Measurements from ENCODE around the gene RPL35. TPM values are rescaled to one million over a fixed set of nuclear protein-coding genes. Genes with fewer than 3 reads are reported as not detected.

Gene RPL35
- total and polyA plus RNA-seq, 3 experiments from 2014 or later = 1,829 to 2,058 (median 2,023) TPM

DNA sequence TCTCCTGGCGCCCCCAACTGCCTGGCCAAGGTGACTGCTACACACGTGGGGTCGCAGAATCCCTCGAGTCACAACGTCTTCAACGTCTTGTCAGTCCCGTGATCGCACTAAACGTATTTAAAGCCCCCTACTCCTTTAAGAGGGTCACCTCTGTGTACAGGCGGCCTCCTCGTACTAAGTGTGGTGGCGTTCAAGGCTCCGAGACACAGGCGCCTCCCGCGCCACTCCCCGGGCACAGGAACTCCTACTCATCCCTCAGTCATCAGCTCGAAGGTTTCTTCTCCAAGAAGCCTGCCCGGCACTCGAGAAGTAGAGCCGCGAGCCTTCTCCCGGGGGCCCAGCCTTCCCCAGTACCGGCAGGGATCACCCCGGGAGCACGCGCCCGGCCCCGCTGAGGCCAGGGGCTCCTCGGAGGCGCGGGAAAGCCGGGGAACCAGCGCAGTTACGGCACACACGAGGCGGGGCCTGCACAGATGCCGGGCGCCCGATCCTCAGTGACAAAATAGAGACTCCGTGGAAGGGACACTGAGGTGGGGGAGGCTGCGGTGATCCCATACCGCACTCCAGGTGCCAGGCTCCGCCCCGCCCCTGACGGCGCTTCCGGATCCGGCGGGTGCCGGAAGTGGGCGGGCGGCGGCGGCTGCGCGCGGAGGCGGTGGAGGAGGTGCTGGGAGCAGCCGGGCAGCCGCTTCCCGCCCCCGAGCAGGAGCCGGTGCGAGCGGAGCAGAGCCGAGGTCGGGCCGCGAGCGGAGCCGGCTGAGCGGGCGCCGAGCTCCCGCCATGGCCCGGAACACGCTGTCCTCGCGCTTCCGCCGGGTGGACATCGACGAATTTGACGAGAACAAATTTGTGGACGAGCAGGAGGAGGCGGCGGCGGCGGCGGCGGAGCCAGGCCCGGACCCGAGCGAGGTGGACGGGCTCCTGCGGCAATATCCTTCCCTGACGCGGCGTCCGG lies 7.0 kb upstream of the RPL35 start:
- H3K4me3 Mint-ChIP-seq = peak overlapping the region; percentile 90 to 98 (median 94)
- H3K4me1 Mint-ChIP-seq = peaks cover 49 to 58% (median 50%) of the 10 kb centered on the region in 3 donors
- H3K9me3 Mint-ChIP-seq = no peaks in the 10 kb centered on the region
- ChIA-PET CTCF (interaction anchor here (1.5 to 2.4 kb wide), 2 partner anchors 8 to 16 kb away, joined by 8 to 13 read pairs; partner anchors contain the start of gene WDR38), POLR2A (interaction anchor here (1.8 to 3.2 kb wide), 2 partner anchors 8 to 15 kb away, joined by 6 to 35 read pairs; partner anchors contain the start of genes ARPC5L, RPL35 and WDR38)
- Histone ChIP-seq H3K27me3 (ENCODE audit: insufficient read depth, low read length, poor library complexity, severe bottlenecking) (no peaks in the 10 kb centered on the region), H3K36me3 (ENCODE audit: insufficient read depth, low read length) (peaks cover 10% of the 10 kb centered on the region), H3K9me3 (ENCODE audit: low read length) (no peaks in the 10 kb centered on the region), H3K4me1 (ENCODE audit: insufficient read depth, low read length) (peaks cover 46% of the 10 kb centered on the region), H3K27ac (ENCODE audit: low read depth, low read length) (peak overlapping the region; percentile 95), H3K4me3 (ENCODE audit: low read length) (peak overlapping the region; percentile 76)
- H3K27ac Mint-ChIP-seq = peak overlapping the region; percentile 93 to 99 (median 96)
- DNase-seq = peak; percentile 87 to 93 (median 91)
- peaks cover 0 to 3% of the 10 kb centered on the region in 2 donors for H3K27me3 Mint-ChIP-seq
- H3K36me3 Mint-ChIP-seq = peaks cover 6 to 34% (median 8%) of the 10 kb centered on the region in 3 donors

DNA sequence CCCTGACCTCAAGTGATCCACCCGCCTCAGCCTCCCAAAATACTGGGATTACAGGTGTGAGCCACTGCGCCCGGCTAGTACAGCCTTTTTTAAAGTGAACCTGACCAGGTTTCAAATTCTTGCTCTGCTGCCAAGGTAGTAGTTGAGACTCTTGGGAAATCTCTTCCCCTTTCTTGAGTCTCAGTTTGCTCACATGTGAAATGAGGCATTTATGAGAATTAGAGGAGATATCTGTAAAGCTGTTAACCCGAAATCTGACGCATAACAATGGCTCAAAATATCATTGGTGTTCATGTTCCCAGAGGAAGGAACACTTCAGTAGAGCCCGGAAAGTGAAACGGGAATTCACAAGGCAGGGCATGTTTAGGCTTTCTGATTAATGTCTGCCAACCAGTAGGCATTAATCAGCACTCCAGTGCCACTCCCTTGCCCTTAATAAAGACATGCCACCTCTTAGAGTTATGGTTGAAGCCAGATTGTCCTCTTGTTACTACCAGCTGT lies 1.7 kb upstream of the RPL35 start:
- no peak overlapping the region for H3K4me3 ChIP-seq (ENCODE audit: low read length)
- no peaks in the 10 kb centered on the region for H3K27me3 ChIP-seq (ENCODE audit: insufficient read depth, low read length, poor library complexity, severe bottlenecking)
- H3K27ac ChIP-seq (ENCODE audit: low read depth, low read length) = no peak overlapping the region
- peak overlapping the region in 2 of 8 donors; percentile 47 to 92 for H3K27ac Mint-ChIP-seq
- peaks cover 35 to 54% (median 38%) of the 10 kb centered on the region in 3 donors for H3K4me1 Mint-ChIP-seq
- peaks cover 0 to 1% of the 10 kb centered on the region in 2 donors for H3K27me3 Mint-ChIP-seq
- peak overlapping the region in 6 of 7 donors; percentile 26 to 73 (median 59) for H3K4me3 Mint-ChIP-seq
- H3K9me3 Mint-ChIP-seq = no peaks in the 10 kb centered on the region
- H3K4me1 ChIP-seq (ENCODE audit: insufficient read depth, low read length) = peaks cover 29% of the 10 kb centered on the region
- no peak for DNase-seq
- POLR2A ChIA-PET = no interaction called here
- H3K36me3 ChIP-seq (ENCODE audit: insufficient read depth, low read length) = peaks cover 23% of the 10 kb centered on the region
- H3K9me3 ChIP-seq (ENCODE audit: low read length) = no peaks in the 10 kb centered on the region
- CTCF ChIA-PET = interaction anchor here (1.7 kb wide), 1 partner anchor 10 kb away, joined by 7 read pairs; the partner anchor contains the start of gene WDR38
- H3K36me3 Mint-ChIP-seq = peaks cover 4 to 35% (median 12%) of the 10 kb centered on the region in 3 donors

DNA sequence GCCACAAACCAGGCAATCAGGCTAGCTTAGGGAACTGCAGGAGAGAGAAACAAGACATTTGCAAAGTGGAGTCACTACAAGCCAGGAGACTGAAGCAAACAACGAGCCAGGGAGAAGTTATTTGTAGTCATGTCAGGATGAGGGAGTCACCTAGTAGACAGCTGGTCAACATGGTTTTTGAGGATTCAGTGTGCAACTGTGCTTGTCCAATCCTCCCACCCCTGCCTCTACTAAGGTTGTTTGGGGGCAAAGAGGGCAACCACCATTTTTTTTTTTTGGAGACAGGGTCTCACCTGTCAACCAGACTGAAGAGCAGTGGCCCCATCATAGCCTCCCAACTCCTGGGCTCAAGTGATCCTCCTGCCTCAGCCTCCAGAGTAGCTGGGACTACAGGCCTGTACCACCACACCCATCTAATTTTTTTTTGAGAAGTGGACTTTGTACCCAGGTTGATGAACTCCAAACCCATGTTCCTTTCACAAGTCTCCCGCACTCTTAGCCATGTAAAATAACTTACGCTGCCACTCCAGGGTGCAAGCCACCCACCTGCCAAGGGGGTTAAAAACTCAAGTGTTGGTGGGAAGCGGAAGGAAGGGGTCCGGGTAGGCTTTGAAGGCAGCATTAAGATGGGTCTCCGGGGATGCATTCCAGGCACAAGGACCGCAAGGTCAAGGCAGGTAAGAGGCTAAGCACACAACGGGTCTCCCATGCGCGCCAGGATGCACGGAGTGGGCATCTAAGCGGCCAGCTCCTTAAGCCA lies 995 bp downstream of the RPL35 start:
- Histone ChIP-seq H3K36me3 (ENCODE audit: insufficient read depth, low read length) (peaks cover 32% of the 10 kb centered on the region), H3K4me1 (ENCODE audit: insufficient read depth, low read length) (peaks cover 21% of the 10 kb centered on the region), H3K4me3 (ENCODE audit: low read length) (peak overlapping the region; percentile 88), H3K27ac (ENCODE audit: low read depth, low read length) (peak overlapping the region; percentile 96), H3K9me3 (ENCODE audit: low read length) (no peaks in the 10 kb centered on the region), H3K27me3 (ENCODE audit: insufficient read depth, low read length, poor library complexity, severe bottlenecking) (no peaks in the 10 kb centered on the region)
- CTCF ChIA-PET = interaction anchor here (1.0 to 3.0 kb wide), 5 partner anchors 9 to 88 kb away, joined by 4 to 31 read pairs (median 8); partner anchors contain the start of genes NR6A1 and WDR38
- peaks cover 26 to 44% (median 31%) of the 10 kb centered on the region in 3 donors for H3K4me1 Mint-ChIP-seq
- H3K4me3 Mint-ChIP-seq = peak overlapping the region; percentile 88 to 99 (median 96)
- no peaks in the 10 kb centered on the region for H3K27me3 Mint-ChIP-seq
- H3K9me3 Mint-ChIP-seq = no peaks in the 10 kb centered on the region
- H3K27ac Mint-ChIP-seq = peak overlapping the region; percentile 85 to 98 (median 98)
- DNase-seq = no peak
- POLR2A ChIA-PET = interaction anchor here (0.5 to 3.2 kb wide), 6 partner anchors 8 to 380 kb away, joined by 3 to 35 read pairs (median 9); partner anchors contain the start of genes HSPA5 and NR6A1
- peaks cover 4 to 54% (median 12%) of the 10 kb centered on the region in 3 donors for H3K36me3 Mint-ChIP-seq

DNA sequence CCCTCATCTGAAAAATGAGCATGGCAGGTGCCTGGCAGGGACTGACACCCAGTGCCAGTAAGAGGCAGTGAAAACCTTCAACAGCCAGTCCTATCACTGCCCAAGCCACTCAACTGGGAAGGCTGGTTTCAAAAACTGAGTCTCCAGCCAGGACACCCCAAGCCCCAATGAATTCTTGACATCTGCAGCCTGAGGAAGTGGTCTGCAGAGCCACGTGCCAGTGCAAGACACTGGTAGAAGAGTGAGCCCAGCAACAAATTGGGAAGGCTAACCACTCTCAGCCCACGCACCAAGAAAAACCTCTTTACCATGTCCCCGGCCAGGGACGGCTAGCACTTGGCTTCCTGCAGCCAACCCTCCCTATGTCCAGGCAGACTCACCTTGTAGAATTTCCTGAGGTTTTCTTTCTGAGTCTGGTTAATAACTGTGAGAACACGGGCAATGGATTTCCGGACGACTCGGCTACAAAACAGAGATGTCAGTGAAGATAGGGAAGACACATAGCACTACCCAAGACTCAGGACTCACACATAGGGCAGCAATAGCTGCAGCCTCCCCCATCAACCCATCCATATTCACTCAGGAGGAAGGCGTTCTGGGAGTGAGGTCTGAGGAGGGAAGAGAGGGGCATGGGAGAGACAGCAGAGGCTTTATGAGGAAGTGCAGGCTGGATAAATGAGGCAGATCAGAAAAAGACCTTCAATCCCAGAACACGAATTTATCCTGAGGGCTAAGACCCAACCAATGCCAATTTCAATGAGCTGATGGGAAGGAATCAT lies 1.8 kb downstream of the RPL35 start:
- peak overlapping the region; percentile 88 to 99 (median 96) for H3K4me3 Mint-ChIP-seq
- ChIA-PET CTCF (interaction anchor here (1.6 to 3.0 kb wide), 4 partner anchors 8 to 87 kb away, joined by 8 to 31 read pairs (median 12); partner anchors contain the start of genes NR6A1 and WDR38), POLR2A (interaction anchor here (2.6 to 3.2 kb wide), 2 partner anchors 10 to 89 kb away, joined by 17 to 35 read pairs; partner anchors contain the start of gene NR6A1)
- Histone ChIP-seq H3K27ac (ENCODE audit: low read depth, low read length) (peak overlapping the region; percentile 96), H3K36me3 (ENCODE audit: insufficient read depth, low read length) (peaks cover 32% of the 10 kb centered on the region), H3K4me3 (ENCODE audit: low read length) (peak overlapping the region; percentile 88), H3K4me1 (ENCODE audit: insufficient read depth, low read length) (peaks cover 21% of the 10 kb centered on the region), H3K9me3 (ENCODE audit: low read length) (no peaks in the 10 kb centered on the region), H3K27me3 (ENCODE audit: insufficient read depth, low read length, poor library complexity, severe bottlenecking) (no peaks in the 10 kb centered on the region)
- H3K27me3 Mint-ChIP-seq = no peaks in the 10 kb centered on the region
- H3K36me3 Mint-ChIP-seq = peaks cover 4 to 56% (median 12%) of the 10 kb centered on the region in 3 donors
- DNase-seq = no peak
- H3K27ac Mint-ChIP-seq = peak overlapping the region; percentile 30 to 98 (median 98)
- peaks cover 26 to 48% (median 31%) of the 10 kb centered on the region in 3 donors for H3K4me1 Mint-ChIP-seq
- no peaks in the 10 kb centered on the region for H3K9me3 Mint-ChIP-seq

DNA sequence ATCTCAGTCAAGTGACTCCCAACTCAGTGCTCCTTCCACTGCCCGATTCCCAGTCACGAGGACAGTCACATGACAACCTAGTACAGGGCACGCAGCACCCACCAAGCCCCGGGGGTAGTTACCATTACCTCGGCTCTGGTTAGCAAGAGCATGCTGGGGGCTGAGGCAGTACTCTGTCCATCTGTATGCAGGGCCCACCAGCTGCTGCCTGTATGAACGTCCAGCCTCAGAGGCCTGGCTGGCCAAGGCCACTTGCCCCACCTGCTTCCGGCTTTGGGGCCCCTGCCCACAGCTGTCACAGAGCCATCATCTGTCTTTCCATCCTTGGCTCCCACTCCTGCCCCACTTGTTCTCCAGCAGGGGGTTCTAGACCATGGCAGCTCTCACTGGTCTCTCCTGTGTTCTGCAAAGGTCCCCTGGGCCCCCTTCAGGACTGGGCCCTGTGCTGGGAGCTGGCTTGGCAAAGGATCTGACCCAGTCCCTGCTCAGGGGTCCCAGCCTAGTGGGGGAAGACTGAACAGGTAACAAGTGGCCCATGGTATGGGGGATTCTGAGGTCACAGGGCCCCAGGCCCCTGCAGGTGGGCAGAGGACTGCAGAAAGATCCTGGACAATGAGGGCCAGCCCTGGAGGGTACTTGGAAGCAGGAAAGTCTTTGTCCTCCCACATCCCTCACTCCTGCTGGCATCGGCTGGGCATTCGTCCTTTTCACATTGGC lies 3.3 kb downstream of the RPL35 start:
- H3K27ac Mint-ChIP-seq = peak overlapping the region in 1 of 8 donors; percentile 92
- CTCF ChIA-PET = interaction anchor here (0.7 kb wide), 1 partner anchor 85 kb away, joined by 3 read pairs; no protein-coding TSS in a partner anchor
- POLR2A ChIA-PET = interaction anchor here (0.5 kb wide), 1 partner anchor 329 kb away, joined by 3 read pairs; no protein-coding TSS in a partner anchor
- Histone ChIP-seq H3K4me1 (ENCODE audit: insufficient read depth, low read length) (peaks cover 23% of the 10 kb centered on the region), H3K27me3 (ENCODE audit: insufficient read depth, low read length, poor library complexity, severe bottlenecking) (no peaks in the 10 kb centered on the region), H3K4me3 (ENCODE audit: low read length) (no peak overlapping the region), H3K36me3 (ENCODE audit: insufficient read depth, low read length) (peaks cover 32% of the 10 kb centered on the region), H3K27ac (ENCODE audit: low read depth, low read length) (no peak overlapping the region), H3K9me3 (ENCODE audit: low read length) (no peaks in the 10 kb centered on the region)
- H3K27me3 Mint-ChIP-seq = no peaks in the 10 kb centered on the region
- peak overlapping the region in 1 of 7 donors; percentile 99 for H3K4me3 Mint-ChIP-seq
- peaks cover 27 to 55% (median 31%) of the 10 kb centered on the region in 3 donors for H3K4me1 Mint-ChIP-seq
- H3K36me3 Mint-ChIP-seq = peaks cover 4 to 56% (median 12%) of the 10 kb centered on the region in 3 donors
- no peak for DNase-seq
- H3K9me3 Mint-ChIP-seq = no peaks in the 10 kb centered on the region

DNA sequence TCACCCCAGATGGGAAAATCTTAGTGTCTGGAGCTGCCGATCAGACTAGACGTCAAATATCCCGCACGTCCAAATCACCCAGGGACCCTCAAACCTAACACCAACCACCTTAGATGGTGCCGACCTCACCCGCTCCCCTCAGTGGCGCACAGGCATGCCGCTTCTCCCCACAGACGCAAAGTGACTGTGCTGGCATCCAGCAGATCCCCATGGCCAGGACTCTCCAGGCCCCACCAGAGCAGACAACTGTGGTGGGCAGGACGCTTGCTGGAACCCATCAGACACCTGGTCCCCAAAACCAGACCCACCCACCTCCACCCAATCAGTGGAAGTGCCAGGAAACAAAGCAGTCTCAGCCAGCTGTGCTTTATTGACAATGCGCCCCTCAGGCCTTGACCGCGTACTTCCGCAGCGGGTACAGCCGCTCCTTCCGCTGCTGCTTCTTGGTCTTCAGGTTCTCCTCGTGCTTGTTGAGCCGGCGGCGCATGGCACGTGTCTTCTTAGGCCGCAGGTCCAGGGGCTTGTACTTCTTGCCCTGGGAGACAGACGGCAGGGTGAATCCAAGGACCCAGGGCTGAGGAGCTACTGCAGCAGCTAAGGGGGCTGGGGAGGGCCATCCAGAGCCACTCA lies 4.1 kb downstream of the RPL35 start:
- H3K27ac Mint-ChIP-seq = peak overlapping the region in 4 of 8 donors; percentile 58 to 88 (median 70)
- no peaks in the 10 kb centered on the region for H3K27me3 Mint-ChIP-seq
- Histone ChIP-seq H3K36me3 (ENCODE audit: insufficient read depth, low read length) (peaks cover 32% of the 10 kb centered on the region), H3K27ac (ENCODE audit: low read depth, low read length) (no peak overlapping the region), H3K4me1 (ENCODE audit: insufficient read depth, low read length) (peaks cover 30% of the 10 kb centered on the region), H3K27me3 (ENCODE audit: insufficient read depth, low read length, poor library complexity, severe bottlenecking) (no peaks in the 10 kb centered on the region), H3K9me3 (ENCODE audit: low read length) (no peaks in the 10 kb centered on the region), H3K4me3 (ENCODE audit: low read length) (no peak overlapping the region)
- peaks cover 31 to 60% (median 36%) of the 10 kb centered on the region in 3 donors for H3K4me1 Mint-ChIP-seq
- DNase-seq = peak in 1 of 5 donors; percentile 42
- POLR2A ChIA-PET = interaction anchor here (0.5 kb wide), 1 partner anchor 330 kb away, joined by 3 read pairs; no protein-coding TSS in a partner anchor
- peak overlapping the region in 1 of 7 donors; percentile 4 for H3K4me3 Mint-ChIP-seq
- H3K9me3 Mint-ChIP-seq = no peaks in the 10 kb centered on the region
- CTCF ChIA-PET = interaction anchor here (0.7 to 1.0 kb wide), 2 partner anchors 15 to 84 kb away, joined by 3 read pairs; no protein-coding TSS in a partner anchor
- H3K36me3 Mint-ChIP-seq = peaks cover 4 to 56% (median 12%) of the 10 kb centered on the region in 3 donors

Data from CD8-positive, alpha-beta memory T cell (primary cell).